HG03175 (cell line): ENCODE data around the gene ATP6V1F.

Experiments
- ATAC-seq: cut with Tn5 transposase; IDR thresholded peaks from one replicate; pipeline ENCODE4 v1.9.1; 2021; ENCODE audit warnings: mild to moderate bottlenecking, moderate library complexity; ENCODE audit not compliant: unreplicated experiment

Gene ATP6V1F

GRCh38 chr7:128867241-128867640, 4.6 kb downstream of the ATP6V1F start:
- no peak for ATAC-seq

GRCh38 chr7:128867842-128868623, 5.4 kb downstream of the ATP6V1F start:
- ATAC-seq = no peak

- ATAC-seq = no peak
These were observed 6.0 kb downstream of the ATP6V1F start for GRCh38 chr7:128868624-128869137.

GRCh38 chr7:128869138-128869943, 6.7 kb downstream of the ATP6V1F start:
- ATAC-seq = peak; percentile 68

- peak; percentile 14 for ATAC-seq
These were observed 7.3 kb downstream of the ATP6V1F start for GRCh38 chr7:128869944-128870285.

- ATAC-seq = no peak
These were observed 8.4 kb downstream of the ATP6V1F start for GRCh38 chr7:128871050-128871449.

GRCh38 chr7:128872394-128872824, 9.8 kb downstream of the ATP6V1F start:
- ATAC-seq = no peak

- ATAC-seq = no peak
These were observed 10.6 kb downstream of the ATP6V1F start for GRCh38 chr7:128873234-128873633.

GRCh38 chr7:128874140-128875031, 11.7 kb downstream of the ATP6V1F start:
- ATAC-seq = no peak

- ATAC-seq = no peak
These were observed 12.9 kb downstream of the ATP6V1F start for GRCh38 chr7:128875523-128875948.

- no peak for ATAC-seq
These were observed 13.5 kb downstream of the ATP6V1F start for GRCh38 chr7:128876127-128876526.

GRCh38 chr7:128876586-128876977, 13.9 kb downstream of the ATP6V1F start:
- no peak for ATAC-seq

GRCh38 chr7:128876978-128877755, 14.5 kb downstream of the ATP6V1F start:
- no peak for ATAC-seq

GRCh38 chr7:128877756-128878120, 15.1 kb downstream of the ATP6V1F start:
- ATAC-seq = no peak

- ATAC-seq = no peak
These were observed 15.8 kb downstream of the ATP6V1F start for GRCh38 chr7:128878226-128879105.

- ATAC-seq = no peak
These were observed 16.8 kb downstream of the ATP6V1F start for GRCh38 chr7:128879461-128879938.

- no peak for ATAC-seq
These were observed 17.5 kb downstream of the ATP6V1F start for GRCh38 chr7:128879939-128880746.

GRCh38 chr7:128880791-128881457, 18.3 kb downstream of the ATP6V1F start:
- ATAC-seq = no peak
